Upper lobe of left lung (tissue), 6 donors: Measurements from ENCODE around the gene MYF6. TPM values are rescaled to one million over a fixed set of nuclear protein-coding genes. Genes with fewer than 3 reads are reported as not detected.

Source experiments
- ATAC-seq, 2 donors: fragments of 200-7000 bp; cut with Tn5 transposase; one replicate each; pipeline ENCODE4 v1.9.1; 2022; ENCODE audit warnings: mild to moderate bottlenecking in 2 of 2, moderate library complexity in 2 of 2; ENCODE audit not compliant: low FRiP score in 2 of 2
- DNase-seq, 2 donors: peaks; one replicate each; pipeline ENCODE4 v3.0.0-alpha.2; 2019 to 2020
- H3K27ac ChIP-seq, 4 donors: fragments of 200-600 bp; sonication (generic); one replicate each; pipeline ENCODE4 v1.5.1; 2016 to 2019
- H3K27me3 ChIP-seq, 4 donors: fragments of 200-600 bp; sonication (generic); one replicate each; pipeline ENCODE4 v1.5.1; 2017 to 2019
- H3K36me3 ChIP-seq, 4 donors: fragments of 200-600 bp; sonication (generic); one replicate each; pipeline ENCODE4 v1.5.1; 2016 to 2019
- H3K4me1 ChIP-seq, 4 donors: fragments of 200-600 bp; sonication (generic); one replicate each; pipeline ENCODE4 v1.5.1; 2018 to 2019
- H3K4me3 ChIP-seq, 4 donors: fragments of 200-600 bp; sonication (generic); one replicate each; pipeline ENCODE4 v1.5.1; 2017 to 2019; ENCODE audit warnings: mild to moderate bottlenecking in 2 of 4, moderate library complexity in 1 of 4
- H3K9me3 ChIP-seq, 4 donors: fragments of 200-600 bp; sonication (generic); one replicate each; pipeline ENCODE4 v1.5.1; 2018 to 2019
- EP300 ChIP-seq, 4 donors: sonication (generic); formaldehyde crosslinking; IDR thresholded peaks; one replicate each; pipeline ENCODE4 v1.5.1; 2017; ENCODE audit warnings: antibody characterized with exemption in 4 of 4, control low read depth in 2 of 4
- POLR2A ChIP-seq, 4 donors: fragments of 450-650 bp; IDR thresholded peaks; one replicate each; pipeline ENCODE4 v1.5.1; 2016 to 2017; ENCODE audit warnings: antibody characterized with exemption in 4 of 4, mild to moderate bottlenecking in 2 of 4
- POLR2AphosphoS5 ChIP-seq, 2 donors: sonication (generic); formaldehyde crosslinking; IDR thresholded peaks; one replicate each; pipeline ENCODE4 v1.5.1; 2017; ENCODE audit warnings: antibody characterized with exemption in 2 of 2
- WGBS, 2 donors: methylation state at CpG; one replicate each; pipeline ENCODE4 v1.1.5; 2017 to 2018; 5-methylcytosine and 5-hydroxymethylcytosine counted together
- total RNA-seq, 6 donors: library from RNA; depleted of rRNA in 4 of 6; stranded (reverse); fragments of >200 nt in 4 of 6; gene quantifications; one replicate each; pipeline versions ENCODE4 v1.1.0 to v1.2.1, GENCODE V29; 2016 to 2021
- TF ChIP-seq, protein P1 (sequence below), 6 experiments: fragments of 450-650 bp in 4 of 6; fragments of 200-600 bp in 2 of 6; sonication (generic) in 2 of 6; IDR thresholded peaks; one replicate each; pipeline ENCODE4 v1.5.1; 2016 to 2019; ENCODE audit warnings: antibody characterized with exemption in 6 of 6
- donor health status: DM: no; HTN: no; CAD: no; lungs with moderate emphysema.
- donor health status: DM: no; HTN: yes; CAD: no; lungs with severe emphysema.

MYF6 gene
- total RNA-seq, 6 donors from 2014 or later, result not detected

DNA sequence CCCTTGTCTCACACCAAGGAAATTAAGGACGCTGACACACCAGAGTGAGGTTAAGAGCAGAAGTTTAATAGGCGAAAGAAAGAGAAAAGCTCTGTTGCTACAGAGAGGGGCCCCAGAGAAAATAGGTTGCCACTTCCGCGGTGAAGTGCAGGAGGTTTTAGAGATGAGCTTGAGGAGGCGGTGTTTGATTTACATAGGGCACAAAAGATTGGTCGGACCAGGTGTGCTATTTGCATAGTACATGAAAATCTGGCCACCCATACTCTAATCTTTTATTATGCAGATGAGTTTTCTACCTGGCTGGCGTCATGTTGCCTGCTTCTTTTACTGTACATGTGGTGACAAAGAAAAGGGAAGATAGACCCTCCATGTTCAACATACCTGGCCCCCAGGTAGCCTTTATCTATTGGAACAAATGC is 23.3 kb upstream of the MYF6 start:
- WGBS, 2 donors, result 57 to 59% methylated on average over 7 of the region's 7 CpGs
- H3K4me3 ChIP-seq, result no peak overlapping the region
- ATAC-seq, result no peak
- TF ChIP-seq, protein P1, sequence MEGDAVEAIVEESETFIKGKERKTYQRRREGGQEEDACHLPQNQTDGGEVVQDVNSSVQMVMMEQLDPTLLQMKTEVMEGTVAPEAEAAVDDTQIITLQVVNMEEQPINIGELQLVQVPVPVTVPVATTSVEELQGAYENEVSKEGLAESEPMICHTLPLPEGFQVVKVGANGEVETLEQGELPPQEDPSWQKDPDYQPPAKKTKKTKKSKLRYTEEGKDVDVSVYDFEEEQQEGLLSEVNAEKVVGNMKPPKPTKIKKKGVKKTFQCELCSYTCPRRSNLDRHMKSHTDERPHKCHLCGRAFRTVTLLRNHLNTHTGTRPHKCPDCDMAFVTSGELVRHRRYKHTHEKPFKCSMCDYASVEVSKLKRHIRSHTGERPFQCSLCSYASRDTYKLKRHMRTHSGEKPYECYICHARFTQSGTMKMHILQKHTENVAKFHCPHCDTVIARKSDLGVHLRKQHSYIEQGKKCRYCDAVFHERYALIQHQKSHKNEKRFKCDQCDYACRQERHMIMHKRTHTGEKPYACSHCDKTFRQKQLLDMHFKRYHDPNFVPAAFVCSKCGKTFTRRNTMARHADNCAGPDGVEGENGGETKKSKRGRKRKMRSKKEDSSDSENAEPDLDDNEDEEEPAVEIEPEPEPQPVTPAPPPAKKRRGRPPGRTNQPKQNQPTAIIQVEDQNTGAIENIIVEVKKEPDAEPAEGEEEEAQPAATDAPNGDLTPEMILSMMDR (IDR thresholded peaks at IDR 0.05), result no peak
- DNase-seq, result no peak
- no peaks in the 10 kb centered on the region for H3K36me3 ChIP-seq
- no peak overlapping the region for H3K27ac ChIP-seq
- no peaks in the 10 kb centered on the region for H3K27me3 ChIP-seq
- no peaks in the 10 kb centered on the region for H3K4me1 ChIP-seq
- no peaks in the 10 kb centered on the region for H3K9me3 ChIP-seq

DNA sequence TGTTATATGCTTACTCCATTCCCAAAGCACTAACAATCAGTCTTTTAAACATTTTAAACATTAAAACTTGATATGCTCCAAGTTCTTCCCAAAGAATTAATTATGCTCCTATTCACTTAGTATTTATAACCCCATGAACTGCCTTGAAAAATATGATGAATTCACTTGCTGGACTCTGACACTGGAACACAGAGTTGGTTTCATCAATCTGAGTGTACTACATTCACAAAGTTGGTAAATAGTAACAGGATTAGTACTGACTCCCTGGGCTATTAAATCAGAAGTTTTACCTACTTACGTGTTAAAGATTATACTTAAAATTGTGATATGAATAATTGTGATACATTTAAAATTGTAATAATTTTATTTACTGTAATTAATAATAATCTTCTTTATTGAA is 17.3 kb upstream of the MYF6 start:
- ATAC-seq, result no peak

DNA sequence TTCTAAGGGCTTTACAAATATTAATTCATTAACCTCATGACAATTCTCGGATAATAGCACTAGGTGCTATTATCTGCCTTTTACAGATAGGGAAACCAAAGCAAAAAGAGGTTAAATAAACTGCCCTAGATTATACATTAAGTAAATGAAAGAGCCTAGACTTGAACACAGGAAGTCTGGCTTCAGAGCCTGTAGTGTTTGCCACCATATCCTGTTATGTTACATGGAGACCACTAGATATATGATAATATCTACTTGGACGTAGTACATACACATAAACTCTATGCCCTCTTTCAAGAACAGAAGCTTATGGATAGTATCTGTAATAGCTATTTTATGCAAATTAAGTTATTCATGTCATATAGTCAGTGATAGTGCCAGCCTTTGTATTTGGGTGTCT is 16.9 kb upstream of the MYF6 start:
- ATAC-seq (no peak), DNase-seq (no peak)
- Histone ChIP-seq H3K4me3 (no peak overlapping the region), H3K27me3 (no peaks in the 10 kb centered on the region), H3K9me3 (no peaks in the 10 kb centered on the region), H3K4me1 (no peaks in the 10 kb centered on the region), H3K36me3 (no peaks in the 10 kb centered on the region), H3K27ac (no peak overlapping the region)
- TF ChIP-seq POLR2A (IDR thresholded peaks at IDR 0.05), result no peak
- TF ChIP-seq EP300 (IDR thresholded peaks at IDR 0.05), result no peak
- TF ChIP-seq, protein P1 (IDR thresholded peaks at IDR 0.05), result no peak
- no peak for TF ChIP-seq POLR2AphosphoS5 (IDR thresholded peaks at IDR 0.05)
- WGBS, 2 donors, result 41 to 46% methylated on average over 2 of the region's 2 CpGs

More for the DNA sequence above, 17.3 kb upstream of the MYF6 start:
- no peaks in the 10 kb centered on the region for H3K27me3 ChIP-seq
- no peaks in the 10 kb centered on the region for H3K4me1 ChIP-seq
- no peaks in the 10 kb centered on the region for H3K9me3 ChIP-seq
- WGBS, 2 donors, result 85 to 88% methylated on average over 1 of the region's 1 CpG
- H3K36me3 ChIP-seq, result no peaks in the 10 kb centered on the region
- no peak overlapping the region for H3K4me3 ChIP-seq
- TF ChIP-seq, protein P1 (IDR thresholded peaks at IDR 0.05), result no peak
- TF ChIP-seq EP300 (IDR thresholded peaks at IDR 0.05) (no peak), POLR2AphosphoS5 (IDR thresholded peaks at IDR 0.05) (no peak), POLR2A (IDR thresholded peaks at IDR 0.05) (no peak)
- no peak overlapping the region for H3K27ac ChIP-seq
- no peak for DNase-seq

DNA sequence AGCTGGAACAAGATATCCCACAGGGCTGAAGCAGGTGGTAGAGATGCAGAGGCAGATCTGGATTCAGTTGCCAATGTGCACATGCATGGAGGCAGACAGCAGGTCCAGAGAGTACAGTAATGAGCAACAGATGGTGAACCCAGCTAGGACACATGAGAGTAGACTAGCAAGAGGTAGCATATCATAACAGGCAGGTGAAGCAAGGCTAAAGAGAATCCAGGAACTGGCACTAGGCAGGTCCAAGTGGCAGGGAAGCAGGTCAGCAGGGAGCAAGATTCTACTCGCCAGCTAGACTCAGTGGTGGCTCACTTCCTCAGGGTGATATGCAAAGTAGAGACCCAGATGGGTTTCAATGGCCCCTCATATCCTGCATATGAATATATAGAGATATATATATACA is 15.3 kb upstream of the MYF6 start:
- ATAC-seq, result no peak
- Histone ChIP-seq H3K27me3 (no peaks in the 10 kb centered on the region), H3K9me3 (no peaks in the 10 kb centered on the region), H3K4me1 (no peaks in the 10 kb centered on the region), H3K4me3 (no peak overlapping the region), H3K27ac (no peak overlapping the region), H3K36me3 (no peaks in the 10 kb centered on the region)
- WGBS, 2 donors, result 94% methylated on average over 1 of the region's 1 CpG
- DNase-seq, result no peak
- no peak for TF ChIP-seq POLR2AphosphoS5 (IDR thresholded peaks at IDR 0.05)
- no peak for TF ChIP-seq EP300 (IDR thresholded peaks at IDR 0.05)
- TF ChIP-seq, protein P1 (IDR thresholded peaks at IDR 0.05), result no peak
- no peak for TF ChIP-seq POLR2A (IDR thresholded peaks at IDR 0.05)

DNA sequence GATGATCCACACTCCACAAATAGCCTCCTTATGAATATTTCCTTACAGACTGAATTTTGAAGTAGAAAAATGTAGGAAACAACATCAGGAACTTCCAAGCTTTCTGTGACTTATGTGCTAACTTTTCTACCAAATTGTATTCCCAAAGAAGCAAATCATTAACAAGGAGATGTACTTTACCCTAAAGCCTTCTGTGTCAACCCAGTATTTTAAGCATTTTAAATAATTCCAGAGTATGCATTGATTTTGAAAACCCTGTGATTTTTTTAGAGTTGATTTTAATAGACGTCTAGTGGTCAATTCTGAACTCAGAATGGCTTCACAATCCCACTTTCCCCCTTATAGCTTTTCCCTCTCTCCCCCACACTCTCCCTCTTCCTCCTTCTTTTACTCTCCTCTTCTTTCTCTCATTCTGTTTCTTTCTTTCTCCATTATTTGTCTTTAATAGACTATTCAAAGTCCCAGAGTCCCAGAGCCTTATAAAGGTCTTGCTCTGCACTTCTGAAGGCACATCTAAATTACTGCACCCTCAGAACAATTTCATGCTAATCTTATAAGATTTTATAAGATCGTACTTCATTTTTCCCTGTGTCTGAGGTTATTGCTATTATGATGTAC is 10.1 kb upstream of the MYF6 start:
- Histone ChIP-seq H3K9me3 (no peaks in the 10 kb centered on the region), H3K27me3 (no peaks in the 10 kb centered on the region), H3K27ac (no peak overlapping the region), H3K4me1 (no peaks in the 10 kb centered on the region), H3K4me3 (no peak overlapping the region), H3K36me3 (no peaks in the 10 kb centered on the region)
- ATAC-seq (no peak), DNase-seq (no peak)
- WGBS, 2 donors, result 73 to 74% methylated on average over 2 of the region's 2 CpGs
- no peak for TF ChIP-seq POLR2AphosphoS5 (IDR thresholded peaks at IDR 0.05)
- TF ChIP-seq POLR2A (IDR thresholded peaks at IDR 0.05), result no peak
- no peak for TF ChIP-seq EP300 (IDR thresholded peaks at IDR 0.05)
- TF ChIP-seq, protein P1 (IDR thresholded peaks at IDR 0.05), result no peak
